UCSD-AML1 (cell line): ENCODE data around the gene STRADA.
A peak's percentile ranks its signal among the peaks of the same experiment; 100 is the strongest.
"Not testable (repeated sequence)": the region's sequence is repeated elsewhere in the genome, so short reads cannot be mapped to it uniquely, and the experiment has no call there.

ENCODE experiments used
- DNase-seq: peaks from one replicate; lab custom pipeline; 2025; ENCODE audit not compliant: unreplicated experiment; lab: John Stamatoyannopoulos, UW

Gene STRADA

DNA sequence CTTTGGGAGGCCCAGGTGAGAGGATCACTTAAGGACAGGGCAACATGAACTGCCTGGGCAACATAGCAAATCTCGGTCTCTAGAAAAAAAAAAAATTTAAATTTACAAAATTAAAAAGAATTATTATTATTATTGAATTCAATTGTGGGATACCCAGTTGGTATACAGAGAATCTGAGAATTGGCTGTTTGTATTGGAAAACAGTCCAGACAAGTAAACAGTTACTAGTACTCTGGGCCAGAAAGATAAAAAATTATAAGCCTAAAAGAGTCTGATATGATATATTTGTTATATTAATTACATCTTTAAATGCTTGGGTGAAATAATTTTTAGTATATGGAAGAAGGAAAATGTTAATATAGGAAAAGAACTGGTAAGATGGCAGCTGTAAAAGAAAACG, 16.8 kb upstream of the STRADA start:
- DNase-seq: no peak

DNA sequence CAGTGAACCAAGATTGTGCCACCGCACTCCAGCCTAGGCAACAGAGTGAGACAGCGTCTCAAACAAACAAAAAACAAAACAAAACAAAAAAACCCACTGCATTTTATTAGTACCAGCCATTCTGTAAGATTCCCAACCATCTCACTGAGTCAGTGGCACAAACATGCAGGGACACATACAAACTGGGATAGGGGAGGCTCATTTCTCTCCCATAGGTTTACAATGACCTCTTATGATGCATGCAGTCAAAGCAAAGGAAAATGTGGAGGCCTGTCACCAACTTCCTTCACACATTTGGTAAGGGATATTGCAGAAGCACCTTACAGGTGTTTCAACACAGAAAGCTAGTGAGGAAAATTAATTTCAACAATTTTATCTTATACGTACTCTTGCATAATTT, 12.4 kb upstream of the STRADA start:
- DNase-seq: no peak

DNA sequence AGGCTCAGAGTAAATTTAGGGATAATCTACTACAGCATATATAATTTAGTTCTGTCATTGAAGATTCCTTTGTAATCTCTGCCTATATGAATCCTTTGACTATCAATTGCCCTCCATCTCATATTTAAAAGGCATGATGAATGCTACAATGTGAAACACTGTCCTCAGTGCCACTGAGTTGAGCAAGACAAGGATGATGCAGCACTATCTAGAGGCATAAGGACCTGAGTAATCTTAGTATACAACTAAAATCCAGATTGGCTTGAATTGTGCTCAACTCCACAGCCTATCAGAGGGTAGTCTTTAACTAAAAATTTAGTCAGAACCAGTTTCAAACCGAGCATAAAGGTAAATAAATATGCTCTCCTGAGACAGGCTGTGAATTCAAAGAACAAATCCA, 11.6 kb upstream of the STRADA start:
- no peak for DNase-seq

DNA sequence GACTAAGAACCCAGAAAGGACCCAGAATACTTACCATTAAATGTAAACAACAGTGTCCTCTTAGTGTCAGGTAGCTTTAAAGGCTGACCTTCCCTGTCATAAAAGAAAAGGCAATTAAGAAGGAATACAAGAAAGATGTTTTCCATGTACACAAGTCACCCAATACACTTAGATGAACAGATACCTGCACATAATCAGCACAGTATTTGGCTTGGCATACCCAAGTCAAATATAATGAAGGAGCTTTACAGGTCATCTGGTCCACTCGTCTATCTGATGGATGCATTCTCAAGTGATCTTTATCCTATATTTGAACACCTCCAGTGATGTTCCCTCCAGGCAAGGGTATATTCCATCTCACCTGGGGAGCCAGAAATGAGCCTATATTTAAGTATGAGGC, 11.1 kb upstream of the STRADA start:
- DNase-seq: no peak

DNA sequence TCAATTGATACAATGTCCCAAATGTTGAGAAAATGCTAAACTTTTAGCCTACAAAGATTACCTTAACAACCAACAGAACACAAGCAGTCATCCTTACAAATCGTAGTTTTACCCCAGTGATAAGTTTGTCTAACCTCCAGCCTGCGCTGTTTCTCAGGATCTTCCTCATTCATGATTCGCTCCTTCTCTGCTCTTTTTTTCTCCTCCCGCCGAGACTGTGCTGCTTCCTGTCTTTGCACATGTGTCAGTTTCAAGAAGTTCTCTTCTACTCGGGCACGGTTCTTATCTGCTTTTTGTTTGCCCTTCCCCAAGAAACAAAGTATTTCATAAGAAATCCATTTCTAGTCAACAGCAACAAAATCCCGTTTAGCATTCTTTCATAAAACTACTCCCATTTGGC, 10.2 kb upstream of the STRADA start:
- DNase-seq: peak; percentile 22

DNA sequence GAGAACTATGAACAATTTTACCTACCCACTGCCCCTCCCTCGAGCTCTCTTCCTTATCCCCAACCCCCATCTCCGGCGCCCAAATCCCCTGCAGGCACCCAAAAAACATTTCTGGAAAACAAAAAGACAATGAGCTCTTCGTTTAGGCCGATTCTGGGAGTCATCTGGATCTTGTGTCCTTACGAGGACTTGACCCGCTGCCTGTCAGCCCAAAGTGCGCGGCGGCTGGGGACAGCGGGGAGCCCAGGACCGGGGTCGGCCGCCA, 524 bp downstream of the STRADA start:
- no peak for DNase-seq

DNA sequence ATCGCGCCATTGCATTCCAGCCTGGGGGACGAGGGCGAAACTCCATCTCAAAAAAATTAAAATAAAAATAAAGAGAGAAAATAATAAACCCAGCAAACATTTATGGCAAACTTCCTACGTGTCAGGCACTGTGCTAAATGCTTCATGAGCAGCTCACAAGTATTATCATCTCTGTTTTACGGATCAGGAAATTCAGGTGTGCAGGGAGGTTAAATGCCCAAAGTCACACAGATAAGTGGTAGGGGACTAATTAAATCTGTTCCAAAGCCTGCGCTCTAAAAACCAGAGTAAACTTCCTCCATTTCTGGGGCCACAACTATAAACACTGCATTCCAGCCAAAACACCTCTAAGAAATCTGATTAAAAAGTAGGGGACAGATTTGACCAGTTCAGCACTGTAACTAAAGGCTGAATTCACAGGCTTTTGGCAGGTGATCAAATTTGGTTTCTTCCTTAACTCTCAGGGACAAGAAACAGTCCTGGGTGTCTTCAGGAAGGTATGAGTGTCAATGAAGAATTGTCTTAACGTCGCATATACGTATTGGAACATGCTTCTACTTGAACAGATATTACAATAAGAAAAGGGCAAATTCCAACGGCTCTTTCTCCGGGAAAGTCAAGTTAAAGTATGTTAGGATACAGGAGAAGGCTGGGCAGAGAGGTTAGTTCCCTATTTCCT, 996 bp downstream of the STRADA start:
- DNase-seq: no peak

DNA sequence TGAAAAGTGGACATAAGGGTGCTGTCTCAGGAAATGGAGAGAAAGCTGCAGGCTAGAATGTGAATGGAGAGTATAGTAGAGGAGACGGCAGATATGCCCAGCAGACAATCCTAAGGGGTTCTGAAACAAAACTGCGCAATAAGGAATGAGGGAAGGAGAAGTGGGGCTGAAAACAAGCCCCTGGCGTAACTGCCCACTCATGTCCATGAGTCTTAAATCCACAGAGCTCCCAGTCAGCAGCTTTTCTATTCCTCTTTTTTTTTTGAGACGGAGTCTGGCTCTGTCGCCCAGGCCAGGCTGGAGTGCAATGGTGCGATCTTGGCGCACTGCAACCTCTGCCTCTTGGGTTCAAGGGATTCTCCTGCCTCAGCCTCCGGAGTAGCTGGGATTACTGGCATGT, 5.9 kb downstream of the STRADA start:
- no peak for DNase-seq

DNA sequence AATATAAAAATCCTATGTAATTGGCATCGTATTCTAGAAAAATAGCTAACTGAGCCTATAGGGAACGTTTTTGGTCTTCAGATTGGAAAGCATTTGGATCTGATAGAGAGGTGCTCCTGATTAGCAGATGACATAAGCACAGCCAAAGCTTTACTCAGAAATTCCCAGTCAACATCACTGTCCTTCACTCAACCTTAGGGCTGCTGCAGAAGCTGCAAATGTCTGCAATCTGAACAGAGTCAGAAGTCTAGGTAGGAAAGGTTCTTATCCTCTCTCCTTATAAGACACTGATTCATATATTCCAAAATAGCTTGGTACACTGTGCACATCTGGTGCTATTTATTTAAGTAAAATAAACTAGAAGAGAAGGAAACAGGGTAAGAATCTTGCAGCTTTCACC, 19.2 kb downstream of the STRADA start:
- DNase-seq: no peak

DNA sequence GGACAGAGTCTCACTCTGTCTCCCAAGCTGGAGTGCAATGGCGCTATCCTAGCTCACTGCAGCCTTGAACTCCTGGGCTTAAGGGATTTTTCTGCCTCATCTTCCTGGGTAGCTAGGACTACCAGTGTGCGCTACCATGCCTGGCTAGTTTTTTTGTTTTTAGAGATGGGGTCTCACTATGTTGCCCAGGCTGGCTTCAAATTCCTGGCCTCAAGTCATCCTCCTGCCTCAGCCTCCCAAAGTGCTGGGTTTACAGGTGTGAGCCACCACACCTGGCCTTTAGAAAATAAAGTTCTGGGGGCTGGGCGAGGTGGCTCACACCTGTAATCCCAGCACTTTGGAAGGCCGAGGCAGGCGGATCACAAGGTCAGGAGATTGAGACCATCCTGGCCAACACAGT, 21.4 kb downstream of the STRADA start:
- not testable (repeated sequence) for DNase-seq

DNA sequence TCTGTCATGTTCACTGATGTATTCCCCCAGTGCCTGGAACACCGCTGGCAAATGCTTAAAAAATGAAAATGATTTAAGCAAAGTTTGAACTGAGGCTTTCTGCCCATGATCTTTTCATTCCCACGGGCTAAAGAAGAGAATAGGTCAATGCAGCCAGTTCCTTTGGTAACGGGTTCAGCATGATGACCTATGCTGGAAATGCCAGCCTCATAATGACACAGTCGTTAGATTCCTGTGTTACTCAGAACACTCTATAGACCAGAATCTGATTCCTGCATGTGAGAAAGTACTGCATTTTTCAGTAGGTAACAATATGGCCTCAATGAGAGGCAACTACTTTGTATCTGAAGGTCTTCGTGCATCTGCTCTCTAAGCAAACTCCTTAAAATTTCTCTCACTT, 22.6 kb downstream of the STRADA start:
- no peak for DNase-seq

DNA sequence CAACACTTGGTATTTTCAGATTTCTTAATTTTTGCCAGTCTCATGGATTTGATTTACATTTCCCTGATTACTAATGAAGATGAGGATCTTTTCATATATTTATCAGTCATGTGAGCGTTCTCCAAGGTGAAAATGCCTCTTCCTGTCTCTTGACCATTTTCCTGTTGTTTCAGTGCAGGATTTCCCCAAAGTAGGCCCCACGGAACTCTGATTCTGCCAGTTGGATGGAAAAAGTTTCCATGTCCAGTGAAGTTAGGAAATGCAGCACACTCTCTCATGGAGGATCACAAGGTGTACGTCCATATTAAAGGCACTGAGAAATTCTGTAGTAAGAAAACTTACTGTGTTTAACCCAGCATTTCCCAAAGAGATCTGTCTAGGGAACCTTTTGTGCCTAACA, 25.2 kb downstream of the STRADA start:
- DNase-seq: no peak

DNA sequence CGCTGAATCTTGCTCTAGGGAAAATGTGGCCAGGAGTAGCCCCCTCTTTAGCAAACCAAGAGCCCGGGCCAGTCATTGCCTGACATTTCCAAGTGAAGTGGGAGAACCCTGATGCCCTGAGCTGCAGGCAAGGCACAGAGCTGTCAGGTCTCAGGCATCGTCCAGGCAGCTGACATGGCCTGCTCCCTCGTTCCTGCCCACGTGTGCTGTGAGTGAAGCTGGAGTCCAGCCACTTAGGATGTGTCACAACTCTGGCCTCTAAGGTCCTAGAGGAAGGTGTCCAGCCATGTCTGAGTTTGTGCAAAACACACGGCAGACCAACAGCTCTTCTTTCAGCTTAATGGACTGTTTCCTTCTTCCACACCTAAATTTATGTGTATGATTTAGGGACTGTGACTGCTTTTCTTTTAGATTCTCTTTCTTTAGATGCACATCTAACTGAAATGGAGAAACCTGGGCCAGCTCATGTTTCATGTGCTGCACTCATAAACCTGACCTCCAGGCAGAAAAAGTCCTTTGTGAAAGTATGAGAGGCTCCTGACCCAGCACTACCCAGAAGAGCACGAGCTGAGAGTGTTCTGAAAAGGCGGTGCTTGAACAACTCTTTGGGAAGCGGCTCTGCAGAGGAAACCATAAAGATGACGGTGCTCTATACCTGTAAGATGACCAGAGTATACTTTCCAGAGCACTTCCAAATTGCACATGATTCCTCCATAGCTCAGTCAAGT, 26.9 kb downstream of the STRADA start:
- no peak for DNase-seq

DNA sequence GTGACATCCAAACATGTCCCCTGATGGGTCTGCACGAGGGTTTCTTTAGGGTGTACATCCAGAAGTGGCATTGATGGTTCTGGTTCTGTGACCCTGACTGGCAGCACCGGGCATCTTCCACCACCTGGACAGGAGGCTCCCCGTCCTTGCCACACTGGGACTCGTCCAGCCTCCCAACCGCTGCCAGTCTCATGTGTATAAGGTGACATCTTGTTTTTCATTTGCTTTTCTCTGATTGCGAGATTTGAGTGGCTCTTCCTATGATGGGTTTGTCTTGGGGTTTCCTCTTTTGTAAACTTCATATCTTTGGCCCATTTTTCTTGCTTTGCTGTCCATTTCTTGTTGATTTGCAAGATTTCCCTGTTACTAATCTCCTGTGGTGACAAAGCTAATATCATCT, 32.5 kb downstream of the STRADA start:
- no peak for DNase-seq

DNA sequence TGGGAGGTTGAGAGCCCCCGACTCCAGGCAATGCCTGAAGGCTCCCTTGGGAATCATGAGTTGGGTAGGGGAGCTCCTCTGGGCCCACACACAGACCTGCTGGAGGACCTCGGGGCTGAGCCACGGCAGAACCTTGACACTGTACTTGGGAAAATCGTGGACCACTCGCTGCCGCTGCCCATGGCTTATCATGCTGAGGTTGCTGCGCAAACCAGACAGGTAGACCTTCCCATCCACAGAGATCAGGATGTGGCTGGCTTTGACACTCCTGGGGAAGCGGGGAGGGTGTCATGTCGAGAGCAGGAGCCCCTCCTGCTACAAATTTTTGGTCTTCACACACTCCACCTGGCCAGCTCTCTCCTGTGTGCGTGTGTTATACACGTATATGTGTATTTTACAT, 34.4 kb downstream of the STRADA start:
- no peak for DNase-seq

DNA sequence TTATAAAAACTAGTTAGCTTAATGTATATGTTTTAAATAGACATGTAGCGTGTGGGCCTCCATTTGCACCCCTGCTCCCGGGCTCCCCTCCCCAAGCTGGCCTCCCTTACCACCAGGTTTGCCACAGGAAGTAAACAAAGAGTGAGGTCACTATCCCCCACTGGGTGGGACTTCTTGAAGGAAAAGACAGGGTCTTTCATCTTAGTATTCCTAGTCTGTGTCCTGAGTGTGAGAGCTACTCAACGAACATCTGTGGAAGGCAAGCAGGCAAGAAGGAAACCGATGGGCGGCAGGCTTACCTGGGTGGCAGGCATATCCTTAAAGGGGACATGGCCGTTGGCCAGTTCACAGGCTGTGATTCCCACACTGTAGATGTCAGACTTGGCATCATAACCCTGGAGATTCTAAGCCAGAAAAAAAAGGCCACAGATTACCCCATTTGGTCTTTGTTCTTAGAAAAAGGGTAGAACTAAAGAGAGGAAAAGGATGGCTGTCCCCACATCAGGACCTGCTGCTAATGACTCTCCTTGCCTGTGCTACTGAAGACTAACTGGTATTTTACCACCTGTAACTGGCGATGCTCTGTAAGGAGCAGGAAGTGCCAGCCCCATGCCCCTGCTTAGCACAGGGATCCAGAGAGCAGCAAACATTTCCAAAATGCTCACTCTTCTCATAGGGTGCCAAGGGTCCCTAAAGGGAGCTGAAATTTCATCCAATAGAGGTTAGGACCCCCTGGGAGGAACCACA, 35.1 kb downstream of the STRADA start:
- DNase-seq: no peak

DNA sequence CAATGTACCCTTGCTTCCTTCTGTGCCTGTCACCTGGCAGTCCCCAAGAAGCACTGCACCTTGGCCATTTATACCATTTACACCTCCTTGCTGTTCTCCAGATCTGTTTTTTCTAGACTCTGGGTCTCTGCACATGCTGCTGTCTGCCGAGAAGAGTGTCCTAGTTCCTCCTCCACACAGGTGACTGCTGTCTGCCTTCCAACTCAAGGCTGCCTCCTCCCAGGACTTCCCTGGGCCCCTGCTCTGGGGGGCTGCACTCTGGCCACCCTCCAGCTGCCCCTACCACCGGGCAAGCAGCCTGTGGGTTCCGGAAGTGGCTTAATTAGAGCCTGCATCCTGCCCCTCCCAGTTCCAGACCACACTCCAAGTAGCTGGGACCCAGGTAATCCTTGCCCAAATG, 35.9 kb downstream of the STRADA start:
- DNase-seq: no peak

DNA sequence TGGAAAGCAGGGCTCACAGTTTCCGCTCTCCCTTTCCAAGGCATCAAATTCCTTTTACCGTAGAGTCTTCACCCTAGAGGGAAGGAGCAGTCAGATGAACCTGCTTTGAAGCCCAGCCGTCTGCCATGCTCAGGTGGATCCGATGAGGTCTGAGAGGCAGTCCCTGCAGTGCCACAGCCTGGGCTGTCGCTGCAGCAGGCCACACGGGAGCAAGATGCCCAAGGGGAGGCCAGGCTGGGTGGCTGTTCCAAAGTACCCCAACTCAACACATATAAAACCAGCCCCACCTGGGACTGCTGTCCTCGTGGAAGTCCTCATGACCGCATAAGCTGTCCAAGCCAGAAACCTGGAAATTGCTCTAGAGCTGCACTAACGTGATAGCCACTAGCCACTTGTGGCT, 36.8 kb downstream of the STRADA start:
- no peak for DNase-seq

DNA sequence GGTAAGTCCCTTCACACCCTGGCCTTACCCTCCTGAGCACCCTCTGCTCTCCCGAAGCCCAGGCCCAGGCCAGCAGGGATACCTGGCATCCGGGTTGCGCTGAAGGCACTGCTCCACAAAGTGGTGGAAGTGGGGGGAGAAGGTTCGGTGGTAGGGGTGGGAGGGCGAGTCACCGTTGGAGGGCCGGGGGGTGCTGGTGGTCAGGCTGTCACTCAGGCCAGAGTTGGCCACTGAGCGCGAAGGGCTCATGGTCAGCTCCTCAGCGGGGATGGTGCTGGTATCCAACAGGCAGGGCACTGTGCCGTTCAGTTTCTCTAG, 37.4 kb downstream of the STRADA start:
- DNase-seq: no peak

DNA sequence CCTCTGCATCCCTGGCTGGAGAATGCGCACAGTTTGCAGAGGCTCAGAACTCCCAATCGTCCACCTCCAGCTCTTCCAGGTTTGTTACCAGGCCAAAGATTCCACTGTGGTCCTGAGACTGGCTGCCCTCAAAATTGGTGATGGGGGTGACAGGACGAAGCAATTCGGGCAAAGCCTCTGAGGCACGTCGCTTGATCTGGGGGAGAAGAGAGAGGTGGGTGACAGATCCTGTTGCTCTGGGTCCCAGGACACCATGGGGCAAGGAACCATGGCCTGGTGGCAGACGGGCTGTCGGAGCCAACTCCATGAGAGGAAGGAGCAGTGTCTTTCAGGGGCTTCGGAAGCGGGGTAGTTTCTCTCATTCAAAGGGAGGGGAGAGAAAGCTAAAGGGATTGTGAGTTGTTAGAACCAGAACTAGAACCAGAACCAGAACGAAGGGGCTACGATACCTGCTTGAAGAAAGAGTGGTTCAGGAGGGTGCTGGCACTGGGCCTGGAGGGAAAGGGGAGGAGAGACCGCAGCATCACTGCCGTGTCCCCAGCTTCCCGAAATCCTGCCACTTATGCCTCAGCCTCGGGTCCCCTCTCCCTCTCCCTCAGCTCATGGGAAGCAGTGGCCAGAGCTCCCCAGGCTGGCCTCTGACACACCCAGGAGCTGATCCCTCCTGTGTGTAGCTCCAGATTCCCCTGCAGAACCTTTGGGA, 37.9 kb downstream of the STRADA start:
- DNase-seq: no peak

DNA sequence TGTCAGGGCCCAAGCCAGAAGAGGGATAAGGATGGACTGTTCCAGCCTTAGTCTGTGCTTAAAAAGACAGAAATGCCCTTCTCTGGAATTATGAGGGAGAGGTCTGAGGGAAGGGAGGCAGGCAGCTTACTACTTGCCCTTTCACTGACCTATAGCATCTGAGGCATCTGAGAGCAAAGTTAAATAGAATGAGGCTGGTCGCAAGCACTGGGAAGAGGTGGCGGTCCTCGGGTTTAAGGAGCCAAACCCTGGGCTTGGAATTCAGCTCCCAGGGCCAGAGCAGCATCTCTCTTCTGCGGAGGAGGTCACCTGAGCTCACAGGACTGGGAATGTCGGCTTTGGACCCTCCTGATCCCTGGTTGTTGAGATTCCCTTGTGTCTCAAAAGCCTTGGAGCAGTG, 38.6 kb downstream of the STRADA start:
- no peak for DNase-seq

DNA sequence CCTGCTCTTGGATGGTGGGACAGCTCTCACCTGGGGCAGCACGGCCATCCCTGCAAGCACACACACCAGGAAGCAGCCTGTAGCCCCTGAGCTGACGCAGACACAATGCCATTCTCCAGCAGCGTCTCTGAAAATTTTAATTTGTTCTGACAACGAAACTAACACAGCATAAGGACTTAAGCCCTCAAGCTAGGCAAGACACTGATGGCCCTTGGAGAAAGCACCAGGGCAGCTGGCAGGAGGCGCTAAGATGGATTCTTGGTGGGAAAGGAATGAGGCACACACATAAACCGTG, 38.9 kb downstream of the STRADA start:
- no peak for DNase-seq
